Heart right ventricle (tissue), 16 donors: ENCODE measurements around the gene PLAC8L1. TPM values are rescaled to one million over a fixed set of nuclear protein-coding genes. Genes with fewer than 3 reads are reported as not detected.
"Not testable (repeated sequence)": the region's sequence is repeated elsewhere in the genome, so short reads cannot be mapped to it uniquely, and the experiment has no call there.

ENCODE experiments used
- ATAC-seq, 8 donors: fragments of 200-7000 bp; cut with Tn5 transposase; one replicate each; pipeline ENCODE4 v1.9.1; 2020; ENCODE audit warnings: mild to moderate bottlenecking in 8 of 8, moderate library complexity in 8 of 8, moderate number of reproducible peaks in 1 of 8
- DNase-seq, 2 donors: peaks; one replicate each; pipeline ENCODE4 v3.0.0-alpha.2; 2020
- H3K27ac ChIP-seq, 10 donors: fragments of 200-600 bp; sonication (generic) in 2 of 10; one replicate each; pipeline versions ENCODE4 v1.5.0 to v1.8.0; 2020 to 2022; ENCODE audit warnings: mild to moderate bottlenecking in 3 of 10
- H3K27me3 ChIP-seq, 7 donors: fragments of 200-600 bp; one replicate each; pipeline ENCODE4 v1.8.0; 2021 to 2022; ENCODE audit warnings: mild to moderate bottlenecking in 2 of 7
- H3K36me3 ChIP-seq, 9 donors: fragments of 200-600 bp; sonication (generic) in 1 of 9; one replicate each; pipeline versions ENCODE4 v1.5.0 to v1.8.0; 2020 to 2022; ENCODE audit warnings: mild to moderate bottlenecking in 2 of 9
- H3K4me1 ChIP-seq, 9 donors: fragments of 200-600 bp; sonication (generic) in 1 of 9; one replicate each; pipeline versions ENCODE4 v1.5.0 to v1.8.0; 2020 to 2022; ENCODE audit warnings: mild to moderate bottlenecking in 4 of 9
- H3K4me3 ChIP-seq, 10 donors: fragments of 200-600 bp; sonication (generic) in 2 of 10; one replicate each; pipeline versions ENCODE4 v1.5.0 to v1.8.0; 2020 to 2022; ENCODE audit warnings: mild to moderate bottlenecking in 7 of 10, moderate library complexity in 2 of 10
- H3K9me3 ChIP-seq, 11 donors: fragments of 200-600 bp in 10 of 11; sonication (generic) in 2 of 11; one replicate each; pipeline versions ENCODE4 v1.5.0 to v1.8.0; 2013 to 2022; ENCODE audit warnings: mild to moderate bottlenecking in 2 of 11, control low read depth in 1 of 11, moderate library complexity in 1 of 11
- whole genome bisulfite sequencing, 2 donors: extraction: QIAGEN DNeasy Blood & Tissue Kit; methylation state at CpG; one replicate each; pipeline ENCODE4 v1.1.7; 2013; ENCODE audit warnings: inconsistent platforms in 1 of 2; 5-methylcytosine and 5-hydroxymethylcytosine counted together
- intact Hi-C, 10 donors: fragments of 100-400 bp; cut with DNase I; formaldehyde crosslinking; loops; one replicate each; pipeline versions ENCODE4 v1.11.1 to v1.14.2; 2022
- polyA plus RNA-seq, 2 donors: library from polyadenylated mRNA; stranded (reverse); fragments of 200-250 nt; gene quantifications; one replicate each; pipeline ENCODE4 v1.2.3, GENCODE V29; 2013
- total RNA-seq, 10 donors: library from RNA; stranded (reverse); fragmentation: NEBNext Ultra II Directional in 3 of 10; extraction: Animal tissue kit (Norgen Biotek cat#: 25700) in 3 of 10; gene quantifications; one replicate each; pipeline versions ENCODE4 v1.2.1 to v1.2.4, GENCODE V29; 2021 to 2023
- TF ChIP-seq, protein P1 (sequence below), 9 donors: fragments of 200-600 bp; sonication (generic) in 2 of 9; IDR thresholded peaks; one replicate each; pipeline versions ENCODE4 v1.5.0 to v1.8.0; 2021 to 2022; ENCODE audit warnings: antibody characterized with exemption in 9 of 9, mild to moderate bottlenecking in 5 of 9, moderate library complexity in 1 of 9
- donor health status: Arrhythmogenic right ventricular cardiomyopathy.
- donor health status: ischemic (EF 13 %, LVEDD 7.1; RV severe dilation, severe dysfunction).
- donor health status: healthy with polysubstance abuse.
- donor health status: DM: no; HTN: yes; CAD: no.
- donor health status: DM: no; HTN: no; CAD: no.
- donor health status: ischemic (EF 25% LVEDD 6.9; RV normal size, moderate dysfunction).
- donor health status: ischemic (EF 25% LVEDD 5.7; RV mildly dilated, moderate dysfunction).
- donor health status: healthy.
- donor health status: DM: yes; HTN: yes; CAD: no.
- donor health status: Ischemic cardiomyopathy.
- donor health status: ischemic (EF 35%, LVEDD 5.7; RV mildly dilated, moderate dysfunction).
- donor health status: nonischemic (EF 11% LVEDD 7.7; RV severe dilation, severe dysfunction).
- donor health status: DM: yes; HTN: yes; CAD: no.
- donor health status: PGD.
- donor health status: ischemic (EF 29% LVEDD 5.4; RV normal size, mild dysfunction).
- donor health status: nonischemic (EF 23%, LVEDD 6.1; RV moderate dilation, normal function).

Gene PLAC8L1
- total and polyA plus RNA-seq, 12 donors = 0.16 to 0.98 (median 0.56) TPM; not detected in 7

DNA sequence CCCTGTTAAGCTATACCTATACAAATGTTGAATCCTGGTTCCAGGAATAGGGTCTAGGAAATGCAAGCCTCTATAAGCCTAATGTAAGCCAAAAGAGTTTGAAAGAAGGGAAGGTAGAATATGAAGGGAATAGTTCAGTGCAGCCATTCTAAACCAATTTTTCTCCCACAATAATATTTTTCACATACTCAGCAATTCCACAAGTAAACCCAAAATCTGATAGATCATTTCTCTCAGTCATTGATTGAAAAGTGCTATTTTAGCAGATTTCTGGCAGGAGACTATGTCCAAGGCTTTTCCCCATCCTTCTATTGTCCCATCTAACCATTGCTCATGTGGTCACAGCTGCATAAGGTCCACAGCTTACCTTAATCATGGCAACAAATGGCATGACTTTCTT lies 20.7 kb upstream of the PLAC8L1 start:
- intact Hi-C loops = loop anchor here in 4 of 10 donors (5.0 to 10.0 kb wide), 4 partner anchors 61 to 441 kb away; no protein-coding TSS in a partner anchor
- Histone ChIP-seq H3K4me1 (no peaks in the 10 kb centered on the region), H3K4me3 (no peak overlapping the region), H3K27me3 (no peaks in the 10 kb centered on the region), H3K9me3 (no peaks in the 10 kb centered on the region), H3K27ac (no peak overlapping the region), H3K36me3 (peaks cover 0 to 100% (median 50%) of the 10 kb centered on the region in 9 donors)
- ATAC-seq (no peak), DNase-seq (no peak)
- TF ChIP-seq, protein P1, sequence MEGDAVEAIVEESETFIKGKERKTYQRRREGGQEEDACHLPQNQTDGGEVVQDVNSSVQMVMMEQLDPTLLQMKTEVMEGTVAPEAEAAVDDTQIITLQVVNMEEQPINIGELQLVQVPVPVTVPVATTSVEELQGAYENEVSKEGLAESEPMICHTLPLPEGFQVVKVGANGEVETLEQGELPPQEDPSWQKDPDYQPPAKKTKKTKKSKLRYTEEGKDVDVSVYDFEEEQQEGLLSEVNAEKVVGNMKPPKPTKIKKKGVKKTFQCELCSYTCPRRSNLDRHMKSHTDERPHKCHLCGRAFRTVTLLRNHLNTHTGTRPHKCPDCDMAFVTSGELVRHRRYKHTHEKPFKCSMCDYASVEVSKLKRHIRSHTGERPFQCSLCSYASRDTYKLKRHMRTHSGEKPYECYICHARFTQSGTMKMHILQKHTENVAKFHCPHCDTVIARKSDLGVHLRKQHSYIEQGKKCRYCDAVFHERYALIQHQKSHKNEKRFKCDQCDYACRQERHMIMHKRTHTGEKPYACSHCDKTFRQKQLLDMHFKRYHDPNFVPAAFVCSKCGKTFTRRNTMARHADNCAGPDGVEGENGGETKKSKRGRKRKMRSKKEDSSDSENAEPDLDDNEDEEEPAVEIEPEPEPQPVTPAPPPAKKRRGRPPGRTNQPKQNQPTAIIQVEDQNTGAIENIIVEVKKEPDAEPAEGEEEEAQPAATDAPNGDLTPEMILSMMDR (IDR thresholded peaks at IDR 0.05) = no peak

DNA sequence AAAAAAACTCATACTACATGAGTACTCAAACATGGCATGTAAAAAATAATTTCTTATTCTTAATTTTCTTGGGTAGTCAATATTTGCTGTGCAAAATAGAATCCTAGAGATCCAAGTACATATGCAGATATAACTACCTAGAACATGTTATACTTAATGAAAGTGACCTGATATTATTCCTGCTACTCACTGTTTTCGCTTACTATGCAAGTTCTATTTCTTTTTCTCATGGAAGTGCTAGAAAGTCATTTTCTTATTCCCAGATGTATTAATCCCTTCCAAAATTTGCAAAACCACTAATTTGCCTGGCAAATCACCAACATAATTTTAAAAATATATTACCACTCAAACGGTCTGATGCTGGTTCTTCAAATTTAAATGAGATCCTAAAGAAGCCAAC lies 19.2 kb upstream of the PLAC8L1 start:
- DNase-seq = no peak
- no peaks in the 10 kb centered on the region for H3K4me1 ChIP-seq
- 72 to 76% methylated on average over 2 of the region's 2 CpGs for WGBS, 2 donors
- no peak overlapping the region for H3K27ac ChIP-seq
- peaks cover 0 to 100% (median 63%) of the 10 kb centered on the region in 9 donors for H3K36me3 ChIP-seq
- H3K4me3 ChIP-seq = no peak overlapping the region
- no peaks in the 10 kb centered on the region for H3K9me3 ChIP-seq
- TF ChIP-seq, protein P1 (IDR thresholded peaks at IDR 0.05) = no peak
- ATAC-seq = no peak
- H3K27me3 ChIP-seq = no peaks in the 10 kb centered on the region
- intact Hi-C loops = loop anchor here in 2 of 10 donors (5.0 to 10.0 kb wide), 3 partner anchors 60 to 440 kb away; no protein-coding TSS in a partner anchor

DNA sequence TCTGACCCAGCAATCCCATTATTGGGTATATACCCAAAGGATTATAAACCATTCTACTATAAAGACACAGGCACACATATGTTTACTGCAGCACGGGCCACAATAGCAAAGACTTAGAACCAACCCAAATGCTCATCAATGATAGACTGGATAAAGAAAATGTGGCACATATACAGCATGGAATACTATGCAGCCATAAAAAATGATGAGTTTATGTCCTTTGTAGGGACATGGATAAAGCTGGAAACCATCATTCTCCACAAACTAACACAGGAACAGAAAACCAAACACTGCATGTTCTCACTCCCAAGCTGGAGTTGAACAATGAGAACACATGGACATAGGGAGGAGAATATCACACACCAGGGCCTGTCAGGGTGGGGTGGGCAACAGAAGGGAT lies 16.1 kb upstream of the PLAC8L1 start:
- not testable (repeated sequence) for DNase-seq, ATAC-seq, H3K27me3 ChIP-seq, H3K4me3 ChIP-seq, H3K9me3 ChIP-seq, H3K27ac ChIP-seq
- Histone ChIP-seq H3K4me1 (peaks cover 0 to 11% (median 3%) of the 10 kb centered on the region in 9 donors), H3K36me3 (peaks cover 0 to 100% (median 44%) of the 10 kb centered on the region in 9 donors)
- 97 to 100% methylated on average over 1 of the region's 1 CpG for WGBS, 2 donors
- intact Hi-C loops = loop anchor here in 2 of 10 donors (5.0 to 10.0 kb wide), 3 partner anchors 57 to 437 kb away; no protein-coding TSS in a partner anchor

DNA sequence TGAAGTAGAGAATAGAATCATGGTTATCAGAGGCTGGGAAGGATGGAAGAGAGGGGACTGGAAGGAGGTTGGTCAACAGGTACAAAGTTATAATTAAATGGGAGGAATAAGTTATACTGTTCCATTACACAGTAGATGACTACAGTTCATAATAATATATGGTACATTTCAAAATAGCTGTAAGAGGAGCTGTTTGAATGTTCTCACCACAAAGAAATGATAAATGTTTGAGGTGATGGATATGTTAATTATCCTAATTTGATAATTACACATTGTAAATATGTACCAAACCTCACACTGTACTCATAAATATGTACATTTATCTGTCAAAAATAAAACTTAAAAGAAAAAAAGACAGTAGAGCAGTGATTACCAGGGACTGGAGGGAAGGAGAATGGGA lies 12.9 kb upstream of the PLAC8L1 start:
- Histone ChIP-seq H3K9me3 (no peaks in the 10 kb centered on the region), H3K4me3 (no peak overlapping the region), H3K27me3 (no peaks in the 10 kb centered on the region), H3K4me1 (peaks cover 0 to 13% (median 3%) of the 10 kb centered on the region in 9 donors), H3K36me3 (peaks cover 0 to 98% (median 46%) of the 10 kb centered on the region in 9 donors), H3K27ac (no peak overlapping the region)
- no peak for ATAC-seq
- intact Hi-C loops = loop anchor here in 2 of 10 donors (10.0 kb wide), 2 partner anchors 46 to 54 kb away; no protein-coding TSS in a partner anchor
- DNase-seq = no peak
- TF ChIP-seq, protein P1 (IDR thresholded peaks at IDR 0.05) = no peak

DNA sequence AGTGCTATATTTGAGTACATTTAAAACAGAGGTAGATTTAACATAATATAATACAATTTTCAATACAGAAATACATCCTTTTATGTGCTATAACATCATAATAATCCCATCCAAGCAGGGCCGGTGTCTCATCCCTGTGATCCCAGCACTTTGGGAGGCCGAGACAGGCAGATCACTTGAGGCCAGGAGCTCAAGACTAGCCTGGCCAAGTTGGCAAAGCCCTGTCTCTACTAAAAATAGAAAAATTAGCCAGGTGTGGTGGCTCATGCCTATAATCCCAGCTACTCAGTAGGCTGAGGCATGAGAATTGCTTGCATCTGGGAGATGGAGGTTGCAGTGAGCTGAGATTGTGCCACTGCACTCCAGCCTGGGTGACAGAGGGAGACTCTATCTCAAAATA lies 11.8 kb upstream of the PLAC8L1 start:
- not testable (repeated sequence) for H3K9me3 ChIP-seq, H3K27ac ChIP-seq, H3K4me3 ChIP-seq, DNase-seq, H3K27me3 ChIP-seq
- Histone ChIP-seq H3K36me3 (peaks cover 0 to 98% (median 50%) of the 10 kb centered on the region in 9 donors), H3K4me1 (peaks cover 0 to 13% (median 3%) of the 10 kb centered on the region in 9 donors)
- intact Hi-C loops = loop anchor here in 2 of 10 donors (10.0 kb wide), 2 partner anchors 48 to 52 kb away; no protein-coding TSS in a partner anchor
- peak in 1 of 8 donors; percentile 37 for ATAC-seq
- 52 to 66% methylated on average over 2 of the region's 2 CpGs for WGBS, 2 donors
